HG03342 (cell line): ENCODE measurements around the gene TMEM170B.

Experiments used
- ATAC-seq: cut with Tn5 transposase; IDR thresholded peaks from one replicate; pipeline ENCODE4 v1.9.1; 2021; ENCODE audit warnings: mild to moderate bottlenecking, moderate library complexity; ENCODE audit not compliant: unreplicated experiment

The TMEM170B gene, protein sequence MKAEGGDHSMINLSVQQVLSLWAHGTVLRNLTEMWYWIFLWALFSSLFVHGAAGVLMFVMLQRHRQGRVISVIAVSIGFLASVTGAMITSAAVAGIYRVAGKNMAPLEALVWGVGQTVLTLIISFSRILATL

DNA sequence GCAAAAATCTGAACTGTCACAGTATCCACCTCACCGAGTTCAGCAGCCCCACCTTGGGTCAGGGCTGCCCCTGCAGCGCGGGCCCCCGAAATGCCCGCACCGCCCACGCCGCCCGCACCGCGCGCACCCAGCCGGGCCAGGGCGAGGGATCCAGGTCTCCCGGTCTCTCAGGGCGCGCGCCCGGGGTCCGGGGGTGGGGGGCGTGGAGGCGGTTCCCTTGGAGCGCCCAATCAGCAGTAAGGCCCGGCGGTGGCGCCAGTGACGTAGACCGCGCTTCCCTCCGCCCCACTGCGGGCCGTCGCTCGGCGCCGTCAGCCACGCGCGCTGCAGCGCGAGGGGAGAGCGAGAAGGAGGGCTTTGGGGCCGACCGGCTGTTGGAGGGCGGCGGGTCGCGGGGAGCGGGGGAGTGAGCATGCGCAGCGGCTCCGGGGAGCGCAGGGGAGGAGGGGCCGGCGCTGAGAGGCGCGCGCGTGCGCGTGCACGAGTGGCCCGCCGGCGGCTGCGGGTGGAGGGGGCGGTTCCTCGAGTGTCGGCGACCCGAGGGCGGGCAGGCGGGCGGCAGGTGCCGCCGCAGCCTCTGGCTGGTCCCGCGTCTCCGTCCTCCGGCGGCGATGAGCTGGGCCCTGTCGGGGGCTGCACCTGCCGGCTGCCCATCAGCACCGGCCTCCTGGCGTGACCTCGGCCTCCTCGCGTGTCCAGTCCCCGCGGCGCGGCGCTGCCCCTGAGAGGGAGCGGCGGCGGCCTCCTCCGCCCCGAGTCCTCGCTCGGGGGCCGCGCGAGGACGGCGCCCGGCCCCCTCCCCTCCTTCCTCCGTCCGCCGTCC is at the start of gene TMEM170B:
TMEM170B (plus strand) TSS at position 521 of the 823 bp plus-strand sequence. CDS start 529 bp downstream, outside the sequence.
- ATAC-seq = peak; percentile 97

GRCh38 chr6:11490996-11491395 is 46.6 kb upstream of the TMEM170B start:
- ATAC-seq = no peak

- no peak for ATAC-seq
These were observed 45.7 kb upstream of the TMEM170B start for GRCh38 chr6:11491596-11492463.

DNA sequence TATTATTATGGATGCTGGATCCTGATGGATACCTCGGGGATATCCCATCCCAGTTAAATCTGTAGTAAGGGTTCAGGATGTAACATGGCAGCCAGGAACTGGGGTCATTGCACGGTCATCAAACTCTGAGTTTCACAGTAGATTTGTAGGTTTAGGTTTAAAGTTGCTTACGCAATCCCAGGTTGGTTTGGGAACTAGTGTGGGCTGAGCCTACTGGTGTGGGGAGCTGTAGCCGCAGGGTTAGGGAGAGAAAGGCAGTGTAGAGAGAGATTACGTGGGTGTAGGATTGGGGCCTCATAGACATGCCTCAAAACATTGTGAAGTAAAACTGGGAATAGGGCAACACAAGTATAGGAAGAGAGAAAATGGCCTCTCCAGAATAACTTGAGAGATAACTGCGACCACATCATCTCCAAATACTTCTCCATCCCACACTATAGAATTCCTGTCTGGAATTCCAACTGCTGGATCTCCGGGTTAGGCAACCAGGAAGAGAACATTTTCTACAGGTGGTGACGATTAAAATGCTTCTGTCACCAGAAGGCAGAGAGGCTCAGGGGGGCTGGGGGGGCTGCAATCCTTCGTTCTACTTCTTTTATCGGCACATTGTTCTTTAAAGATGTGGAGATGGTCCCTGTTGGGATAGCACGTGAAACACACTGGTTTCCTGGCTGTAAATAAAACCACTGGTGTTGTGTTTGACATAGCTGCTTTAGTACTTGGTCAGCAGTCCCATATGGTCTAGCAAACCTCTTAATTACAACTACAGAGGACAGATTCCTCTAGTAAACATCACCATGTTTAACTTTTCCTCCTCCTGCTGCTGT is 44.9 kb upstream of the TMEM170B start:
- ATAC-seq = no peak

DNA sequence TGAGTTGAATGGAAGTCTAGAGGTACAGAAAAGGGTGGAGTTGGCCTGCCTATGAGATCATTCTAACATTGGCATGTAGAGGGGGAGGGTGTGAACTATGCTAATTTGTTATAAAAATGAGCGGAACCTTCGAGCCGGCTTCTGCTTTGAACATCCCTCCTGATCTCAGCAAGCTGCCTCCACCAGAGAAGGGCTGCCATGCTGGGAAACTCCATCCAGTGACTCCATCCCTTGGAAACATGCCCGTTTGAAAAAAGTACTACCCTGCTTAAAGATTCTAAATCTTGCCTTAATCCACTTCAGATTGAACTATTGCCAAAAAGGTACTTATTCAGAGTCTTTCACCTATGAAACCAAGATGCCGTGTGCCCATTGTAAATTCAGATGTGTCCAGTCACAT is 43.6 kb upstream of the TMEM170B start:
- ATAC-seq = no peak

DNA sequence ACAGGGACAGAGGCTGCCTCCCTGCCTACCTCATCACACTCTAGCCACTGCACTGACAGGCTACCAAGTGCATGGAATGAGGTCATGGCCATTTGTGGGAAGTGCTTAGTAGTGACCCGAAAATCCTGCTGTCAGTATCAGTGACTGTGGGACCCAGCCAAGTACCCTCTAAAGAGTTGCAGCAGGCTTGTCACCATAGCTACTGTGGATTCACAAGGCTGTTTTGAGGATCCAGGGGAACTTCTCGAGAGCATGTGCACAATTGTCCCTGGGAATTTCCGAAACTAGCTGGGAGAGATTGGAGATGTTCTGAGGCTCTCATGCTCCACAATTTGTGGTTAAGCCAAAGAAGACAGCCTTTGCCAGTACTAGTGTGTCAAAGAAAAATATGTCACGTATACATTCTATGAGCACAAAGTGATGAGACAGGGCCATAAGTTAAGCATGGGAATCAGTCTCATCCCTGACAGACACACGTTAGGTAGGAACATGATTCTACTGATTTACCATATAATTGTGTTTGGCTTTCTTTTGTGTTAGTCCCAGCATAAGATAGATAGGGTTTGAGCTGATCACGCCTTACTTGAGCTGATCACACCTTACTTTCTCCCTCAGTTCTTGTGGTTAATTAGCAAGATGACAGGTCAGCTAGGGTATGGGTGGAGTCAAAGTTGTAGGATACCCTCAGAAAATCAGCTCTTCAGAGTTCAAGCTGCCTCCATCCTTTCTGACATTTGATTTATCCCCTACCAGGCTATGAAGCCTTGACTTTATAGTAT is 42.6 kb upstream of the TMEM170B start:
- peak; percentile 36 for ATAC-seq

DNA sequence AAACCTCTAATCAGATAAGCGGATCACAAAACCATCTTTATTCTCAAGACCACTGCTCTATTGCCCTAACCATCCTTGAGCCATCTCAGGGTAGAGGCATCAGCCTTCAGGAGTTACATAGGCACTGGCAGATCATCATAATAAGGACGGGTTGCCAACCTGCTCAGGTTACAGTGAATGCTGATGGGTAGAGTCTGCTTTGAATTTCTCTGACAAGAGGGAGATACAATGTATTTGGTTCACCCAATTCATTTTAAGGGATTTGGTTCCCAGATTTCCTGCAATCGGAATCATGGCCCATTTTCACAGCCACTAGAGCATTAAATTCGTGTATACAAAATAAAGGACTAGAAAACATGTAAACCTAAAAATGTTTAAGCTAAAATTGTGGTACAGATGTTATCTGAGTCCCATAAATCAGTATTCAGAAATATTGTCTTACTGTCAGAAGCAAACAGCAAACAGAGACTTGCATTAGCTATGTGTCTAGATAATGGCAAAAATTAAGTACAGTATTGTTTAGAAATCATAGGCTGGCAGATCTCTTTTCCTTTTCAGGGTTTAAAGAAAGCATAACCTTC is 41.9 kb upstream of the TMEM170B start:
- ATAC-seq = no peak

- peak; percentile 50 for ATAC-seq
These were observed 41.1 kb upstream of the TMEM170B start for GRCh38 chr6:11496152-11497060.

- no peak for ATAC-seq
These were observed 40.4 kb upstream of the TMEM170B start for GRCh38 chr6:11497107-11497506.

DNA sequence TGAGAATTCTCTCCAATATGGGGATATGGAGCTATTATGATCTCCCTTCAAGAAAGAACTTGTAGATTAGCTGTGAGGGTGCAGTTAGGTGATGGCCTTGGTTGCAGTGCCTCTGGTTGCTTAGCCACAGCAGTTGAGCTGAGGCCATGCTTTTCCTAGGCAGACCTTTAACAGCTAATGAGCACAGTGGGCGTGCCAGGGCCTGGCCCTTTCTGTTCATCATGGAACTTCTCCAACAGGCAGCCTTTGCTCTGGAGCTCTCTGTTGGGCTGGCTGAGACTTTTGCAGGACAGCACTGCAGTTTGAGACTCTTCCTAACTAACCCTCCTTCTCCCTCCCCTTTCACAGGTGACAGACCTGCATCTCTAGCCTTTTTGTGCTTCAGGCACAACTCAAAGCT is 39.7 kb upstream of the TMEM170B start:
- ATAC-seq = no peak

DNA sequence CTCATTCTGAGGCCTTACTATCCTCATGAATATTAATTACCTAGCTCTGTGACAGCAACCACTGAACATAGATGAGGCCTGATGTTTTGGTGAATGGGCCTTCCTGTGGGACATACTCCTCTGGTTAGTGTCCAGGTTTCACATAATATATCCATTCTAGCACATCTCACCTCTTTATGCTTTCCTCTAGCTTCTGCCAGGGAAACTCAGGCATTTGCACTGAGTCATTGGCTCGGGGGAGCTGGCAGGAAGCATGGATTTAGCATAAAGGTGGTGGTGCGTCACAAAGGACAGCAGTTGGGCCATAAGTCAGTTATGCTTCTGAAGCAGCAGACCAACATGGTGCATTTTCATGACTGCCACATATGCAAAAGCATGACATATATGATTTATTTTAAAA is 37.5 kb upstream of the TMEM170B start:
- ATAC-seq = no peak

- no peak for ATAC-seq
These were observed 28.1 kb upstream of the TMEM170B start for GRCh38 chr6:11509471-11509870.

- ATAC-seq = peak; percentile 84
These were observed 22.9 kb upstream of the TMEM170B start for GRCh38 chr6:11514672-11515071.

- ATAC-seq = no peak
These were observed 21.8 kb upstream of the TMEM170B start for GRCh38 chr6:11515763-11516162.

DNA sequence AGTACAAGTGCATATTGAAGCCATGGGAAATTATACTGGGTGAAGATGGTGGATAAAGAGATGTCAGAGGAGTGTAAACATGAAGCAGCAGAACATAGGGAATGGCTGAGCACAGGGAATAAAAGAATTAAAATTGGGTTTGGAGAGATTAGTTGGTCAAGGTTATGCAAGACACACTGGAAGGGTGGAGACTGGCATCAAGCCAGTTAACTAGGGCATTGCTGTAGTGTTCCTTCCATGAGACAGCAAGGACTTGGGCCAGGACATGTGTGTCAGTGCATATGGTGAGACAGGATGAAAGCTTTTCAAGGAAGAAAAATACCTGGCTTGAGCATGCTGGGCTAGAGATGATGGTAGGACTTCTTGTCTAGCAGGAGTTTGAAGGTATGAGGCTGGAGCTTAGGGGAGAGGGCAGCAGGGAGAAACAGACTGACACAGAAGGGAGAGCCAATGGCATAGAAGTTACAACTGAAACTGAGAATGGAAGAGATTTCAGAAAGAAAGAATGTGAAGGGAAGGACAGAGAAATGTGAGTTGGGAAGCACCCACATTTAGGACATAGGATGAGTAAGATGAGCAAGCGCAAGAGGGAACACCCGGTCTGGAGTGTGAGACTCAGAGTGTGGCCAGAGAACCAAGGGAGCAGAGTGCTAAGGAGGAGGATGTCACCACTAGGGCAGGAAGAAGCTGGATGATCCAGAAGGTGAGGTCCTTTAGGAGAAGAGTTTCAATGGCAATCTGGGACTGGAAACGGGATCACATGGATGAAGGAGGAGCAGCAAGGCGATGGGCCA is 14.5 kb upstream of the TMEM170B start:
- no peak for ATAC-seq

- no peak for ATAC-seq
These were observed 11.9 kb upstream of the TMEM170B start for GRCh38 chr6:11525468-11526155.

GRCh38 chr6:11526156-11526505 is 11.4 kb upstream of the TMEM170B start:
- ATAC-seq = no peak
